GM19239 (cell line): Measurements from ENCODE around the gene KRTAP4-2.
"Not testable (repeated sequence)": the region's sequence is repeated elsewhere in the genome, so short reads cannot be mapped to it uniquely, and the experiment has no call there.

ENCODE experiments used
- DNase-seq: peaks from one replicate; pipeline ENCODE4 v3.0.0; 2011; ENCODE audit warnings: low spot score; ENCODE audit not compliant: insufficient read length
- FAIRE-seq: peaks from 2 replicates; lab custom pipeline; 2011; peaks lifted over from hg19 to GRCh38; lab: Jason Lieb, UNC

The KRTAP4-2 gene

GRCh38 chr17:41177727-41178271 is at the start of gene KRTAP4-2:
Gene KRTAP4-2, minus strand, starts transcription at chr17:41178221. Its CDS starts 57 bp downstream, at chr17:41178164.
- FAIRE-seq: no peak

GRCh38 chr17:41226598-41227095 is 48.6 kb upstream of the KRTAP4-2 start, which contains the start of gene KRTAP9-2:
Gene KRTAP9-2, plus strand, starts transcription at chr17:41226648. Its CDS starts 7 bp downstream, at chr17:41226655.
- DNase-seq: not testable (repeated sequence)

More at GRCh38 chr17:41177727-41178271, at the start of gene KRTAP4-2:
- DNase-seq: no peak

GRCh38 chr17:41226051-41226450 is 48.0 kb upstream of the KRTAP4-2 start:
- DNase-seq: no peak
- no peak for FAIRE-seq

More at GRCh38 chr17:41226598-41227095, 48.6 kb upstream of the KRTAP4-2 start, which contains the start of gene KRTAP9-2:
- FAIRE-seq: not testable (repeated sequence)

- DNase-seq (no peak), FAIRE-seq (no peak)
These were observed 45.8 kb upstream of the KRTAP4-2 start for GRCh38 chr17:41223821-41224220.

- DNase-seq: no peak
These were observed 37.7 kb upstream of the KRTAP4-2 start for GRCh38 chr17:41215681-41216080.

GRCh38 chr17:41212524-41213169 is 34.6 kb upstream of the KRTAP4-2 start:
- DNase-seq: no peak
- no peak for FAIRE-seq

More at GRCh38 chr17:41215681-41216080, 37.7 kb upstream of the KRTAP4-2 start:
- no peak for FAIRE-seq

GRCh38 chr17:41211845-41212466 is 33.9 kb upstream of the KRTAP4-2 start:
- DNase-seq: no peak
- FAIRE-seq: no peak

GRCh38 chr17:41199421-41200078 is 21.5 kb upstream of the KRTAP4-2 start:
- no peak for DNase-seq
- no peak for FAIRE-seq

GRCh38 chr17:41196068-41196467 is 18.0 kb upstream of the KRTAP4-2 start:
- FAIRE-seq (peak; percentile 85), DNase-seq (peak; percentile 27)

- FAIRE-seq: no peak
- no peak for DNase-seq
These were observed 12.3 kb upstream of the KRTAP4-2 start for GRCh38 chr17:41190328-41190727.

- FAIRE-seq, DNase-seq: not testable (repeated sequence)
These were observed 11.9 kb upstream of the KRTAP4-2 start, which contains the start of gene KRTAP9-1 for GRCh38 chr17:41189837-41190318. Gene KRTAP9-1, plus strand, starts transcription at chr17:41189887. Its CDS starts 0 bp downstream, at chr17:41189887.

GRCh38 chr17:41186872-41187271 is 8.9 kb upstream of the KRTAP4-2 start:
- no peak for DNase-seq
- no peak for FAIRE-seq

- no peak for FAIRE-seq
- no peak for DNase-seq
These were observed 7.0 kb upstream of the KRTAP4-2 start for GRCh38 chr17:41185001-41185400.

- DNase-seq (no peak), FAIRE-seq (no peak)
These were observed 6.5 kb upstream of the KRTAP4-2 start, which contains the start of gene KRTAP4-1 for GRCh38 chr17:41184480-41184961. Gene KRTAP4-1, minus strand, starts transcription at chr17:41184911. Its CDS starts 57 bp downstream, at chr17:41184854.

- FAIRE-seq (no peak), DNase-seq (no peak)
These were observed 1.0 kb upstream of the KRTAP4-2 start for GRCh38 chr17:41178843-41179616.

- FAIRE-seq: no peak
These were observed 320 bp upstream of the KRTAP4-2 start for GRCh38 chr17:41178341-41178740.

GRCh38 chr17:41176744-41177387 is 1.2 kb downstream of the KRTAP4-2 start:
- FAIRE-seq: peak; percentile 47
- DNase-seq: no peak

More at GRCh38 chr17:41178341-41178740, 320 bp upstream of the KRTAP4-2 start:
- no peak for DNase-seq

GRCh38 chr17:41171886-41172285 is 6.1 kb downstream of the KRTAP4-2 start:
- DNase-seq (no peak), FAIRE-seq (no peak)

GRCh38 chr17:41168121-41168520 is 9.9 kb downstream of the KRTAP4-2 start, which contains the start of gene KRTAP4-3:
Gene KRTAP4-3, minus strand, starts transcription at chr17:41168221. Its CDS starts 49 bp downstream, at chr17:41168172.
- DNase-seq (no peak), FAIRE-seq (no peak)
